Measurements from ENCODE around the gene HS6ST2. TPM values are rescaled to one million over a fixed set of nuclear protein-coding genes. Genes with fewer than 3 reads are reported as not detected.

The HS6ST2 gene
- total and polyA plus RNA-seq, 9 of the 15 experiments (the other 6 are each of a cell fraction or from before 2014, with no cell fraction given): not detected

- ChIA-PET POLR2A (no interaction called here), CTCF (ENCODE audit: low intra/inter-chr PET ratio) (no interaction called here)
- H3K27me3 ChIP-seq (ENCODE audit: control insufficient read depth in 2 of 2, insufficient read depth in 2 of 2, low read length in 2 of 2): no peaks in the 10 kb centered on the region
- H3K79me2 ChIP-seq (ENCODE audit: control insufficient read depth, insufficient read depth, low read length): no peaks in the 10 kb centered on the region
- no peak for ATAC-seq
- no peak overlapping the region for H3K9ac ChIP-seq (ENCODE audit: insufficient read depth in 1 of 2, low read depth in 2 of 2, low read length in 2 of 2)
- FAIRE-seq: no peak
- no peak for DNase-seq (ENCODE audit: extremely low read depth in 1 of 4, low spot score in 3 of 4)
- intact Hi-C loops (cut with micrococcal nuclease) (no loop called here), in situ Hi-C loops (cut with MboI) (no loop called here)
- H3K9me1 ChIP-seq (ENCODE audit: control insufficient read depth, insufficient read depth, low read length): no peaks in the 10 kb centered on the region
- no peaks in the 10 kb centered on the region for H3K36me3 ChIP-seq (ENCODE audit: control insufficient read depth, insufficient read depth, low read length)
- H2AFZ ChIP-seq (ENCODE audit: low read depth, low read length): no peak overlapping the region
- WGBS (ENCODE audit: insufficient coverage, low coverage, missing lambda C conversion rate): 1% methylated on average over 10 of the region's 11 CpGs
- H3K27ac ChIP-seq (ENCODE audit: extremely low read depth, low read depth, low read length): no peak overlapping the region
- BruUV-seq (replicated peaks): no TSS peak
- H3K4me3 ChIP-seq: no peak overlapping the region
- no peak overlapping the region for H3K4me2 ChIP-seq (ENCODE audit: insufficient read depth, low read length)
- TF ChIP-seq TEAD4 (IDR thresholded peaks at IDR 0.05; ENCODE audit: low read length) (no peak), TEAD4 (CRISPR knock-in tag; IDR thresholded peaks at IDR 0.05; ENCODE audit: borderline replicate concordance) (no peak), MTA2 (IDR thresholded peaks at IDR 0.05; ENCODE audit: low read depth) (no peak), U2AF1 (optimal IDR thresholded peaks at IDR 0.05; ENCODE audit: low read depth, low read length) (no peak)
- H4K20me1 ChIP-seq (replicated peaks; ENCODE audit: control insufficient read depth, insufficient read depth, low read length): no peaks in the 10 kb centered on the region
- no peaks in the 10 kb centered on the region for H3K9me3 ChIP-seq (replicated peaks; ENCODE audit: control insufficient read depth, insufficient read depth, low read depth, low read length)
- no peaks in the 10 kb centered on the region for H3K4me1 ChIP-seq (replicated peaks in 1 of 2; ENCODE audit: control insufficient read depth in 2 of 2, insufficient read depth in 2 of 2, low read length in 2 of 2)
Measured at GRCh38 chrX:132955690-132956089, 2.7 kb downstream of the HS6ST2 start.

DNA sequence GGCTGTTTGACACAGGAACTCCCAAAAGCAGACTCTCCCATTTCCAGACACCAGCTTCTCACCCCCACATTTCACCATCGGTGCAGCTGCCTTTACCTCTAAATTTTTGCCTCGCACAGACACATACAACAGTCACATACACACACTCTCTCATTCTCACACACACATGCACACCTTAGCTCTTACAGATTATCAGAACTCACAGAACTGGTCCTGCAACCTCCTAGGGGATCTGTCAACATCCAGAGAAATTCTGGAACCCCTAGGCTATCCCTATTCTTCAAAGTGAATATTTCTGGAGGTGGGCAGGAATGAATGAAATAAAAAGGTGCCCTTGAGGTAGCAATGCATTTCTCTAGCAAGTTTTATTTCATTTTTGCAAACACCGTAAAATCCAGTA lies 4.1 kb downstream of the HS6ST2 start:
- no peak overlapping the region for H2AFZ ChIP-seq (ENCODE audit: low read depth, low read length)
- intact Hi-C loops (cut with micrococcal nuclease): no loop called here
- no peaks in the 10 kb centered on the region for H4K20me1 ChIP-seq (replicated peaks; ENCODE audit: control insufficient read depth, insufficient read depth, low read length)
- no peak overlapping the region for H3K9ac ChIP-seq (ENCODE audit: insufficient read depth in 1 of 2, low read depth in 2 of 2, low read length in 2 of 2)
- H3K4me1 ChIP-seq (replicated peaks in 1 of 2; ENCODE audit: control insufficient read depth in 2 of 2, insufficient read depth in 2 of 2, low read length in 2 of 2): no peaks in the 10 kb centered on the region
- no peak overlapping the region for H3K27ac ChIP-seq (ENCODE audit: extremely low read depth, low read depth, low read length)
- ATAC-seq (no peak), DNase-seq (ENCODE audit: extremely low read depth in 1 of 4, low spot score in 3 of 4) (no peak), FAIRE-seq (no peak)
- no peak overlapping the region for H3K4me2 ChIP-seq (ENCODE audit: insufficient read depth, low read length)
- in situ Hi-C loops (cut with MboI): no loop called here
- BruUV-seq (replicated peaks): no TSS peak
- H3K27me3 ChIP-seq (ENCODE audit: control insufficient read depth in 2 of 2, insufficient read depth in 2 of 2, low read length in 2 of 2): no peaks in the 10 kb centered on the region
- CTCF ChIA-PET (ENCODE audit: low intra/inter-chr PET ratio): no interaction called here
- H3K79me2 ChIP-seq (ENCODE audit: control insufficient read depth, insufficient read depth, low read length): no peaks in the 10 kb centered on the region
- H3K9me3 ChIP-seq (replicated peaks; ENCODE audit: control insufficient read depth, insufficient read depth, low read depth, low read length): no peaks in the 10 kb centered on the region
- no peaks in the 10 kb centered on the region for H3K9me1 ChIP-seq (ENCODE audit: control insufficient read depth, insufficient read depth, low read length)
- POLR2A ChIA-PET: no interaction called here
- H3K36me3 ChIP-seq (ENCODE audit: control insufficient read depth, insufficient read depth, low read length): no peaks in the 10 kb centered on the region
- H3K4me3 ChIP-seq: no peak overlapping the region
- WGBS (ENCODE audit: insufficient coverage, low coverage, missing lambda C conversion rate): 5% methylated on average over 2 of the region's 3 CpGs
- TF ChIP-seq TAF15 (IDR thresholded peaks at IDR 0.05; ENCODE audit: low read depth, low read length) (no peak), SIX5 (IDR thresholded peaks at IDR 0.05; ENCODE audit: borderline replicate concordance in 1 of 2, insufficient read depth in 1 of 2, low read depth in 1 of 2, low read length in 2 of 2) (no peak), ADNP (tag; IDR thresholded peaks at IDR 0.05) (no peak), ZNF134 (CRISPR knock-in tag; conservative IDR thresholded peaks at IDR 0.05) (no peak), PTBP1 (IDR thresholded peaks at IDR 0.05; ENCODE audit: low read depth, low read length) (no peak), ELF4 (CRISPR knock-in tag; IDR thresholded peaks at IDR 0.05) (no peak), SAFB (IDR thresholded peaks at IDR 0.05; ENCODE audit: borderline replicate concordance, low read depth, low read length) (no peak)
- TF ChIP-seq, protein P1, sequence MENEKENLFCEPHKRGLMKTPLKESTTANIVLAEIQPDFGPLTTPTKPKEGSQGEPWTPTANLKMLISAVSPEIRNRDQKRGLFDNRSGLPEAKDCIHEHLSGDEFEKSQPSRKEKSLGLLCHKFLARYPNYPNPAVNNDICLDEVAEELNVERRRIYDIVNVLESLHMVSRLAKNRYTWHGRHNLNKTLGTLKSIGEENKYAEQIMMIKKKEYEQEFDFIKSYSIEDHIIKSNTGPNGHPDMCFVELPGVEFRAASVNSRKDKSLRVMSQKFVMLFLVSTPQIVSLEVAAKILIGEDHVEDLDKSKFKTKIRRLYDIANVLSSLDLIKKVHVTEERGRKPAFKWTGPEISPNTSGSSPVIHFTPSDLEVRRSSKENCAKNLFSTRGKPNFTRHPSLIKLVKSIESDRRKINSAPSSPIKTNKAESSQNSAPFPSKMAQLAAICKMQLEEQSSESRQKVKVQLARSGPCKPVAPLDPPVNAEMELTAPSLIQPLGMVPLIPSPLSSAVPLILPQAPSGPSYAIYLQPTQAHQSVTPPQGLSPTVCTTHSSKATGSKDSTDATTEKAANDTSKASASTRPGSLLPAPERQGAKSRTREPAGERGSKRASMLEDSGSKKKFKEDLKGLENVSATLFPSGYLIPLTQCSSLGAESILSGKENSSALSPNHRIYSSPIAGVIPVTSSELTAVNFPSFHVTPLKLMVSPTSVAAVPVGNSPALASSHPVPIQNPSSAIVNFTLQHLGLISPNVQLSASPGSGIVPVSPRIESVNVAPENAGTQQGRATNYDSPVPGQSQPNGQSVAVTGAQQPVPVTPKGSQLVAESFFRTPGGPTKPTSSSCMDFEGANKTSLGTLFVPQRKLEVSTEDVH (IDR thresholded peaks at IDR 0.05; ENCODE audit: low read depth, partially characterized antibody): no peak
- TF ChIP-seq, protein P2, sequence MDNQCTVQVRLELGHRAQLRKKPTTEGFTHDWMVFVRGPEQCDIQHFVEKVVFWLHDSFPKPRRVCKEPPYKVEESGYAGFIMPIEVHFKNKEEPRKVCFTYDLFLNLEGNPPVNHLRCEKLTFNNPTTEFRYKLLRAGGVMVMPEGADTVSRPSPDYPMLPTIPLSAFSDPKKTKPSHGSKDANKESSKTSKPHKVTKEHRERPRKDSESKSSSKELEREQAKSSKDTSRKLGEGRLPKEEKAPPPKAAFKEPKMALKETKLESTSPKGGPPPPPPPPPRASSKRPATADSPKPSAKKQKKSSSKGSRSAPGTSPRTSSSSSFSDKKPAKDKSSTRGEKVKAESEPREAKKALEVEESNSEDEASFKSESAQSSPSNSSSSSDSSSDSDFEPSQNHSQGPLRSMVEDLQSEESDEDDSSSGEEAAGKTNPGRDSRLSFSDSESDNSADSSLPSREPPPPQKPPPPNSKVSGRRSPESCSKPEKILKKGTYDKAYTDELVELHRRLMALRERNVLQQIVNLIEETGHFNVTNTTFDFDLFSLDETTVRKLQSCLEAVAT (IDR thresholded peaks at IDR 0.05): no peak

All from K562 (cell line).